Measurements from ENCODE around the gene USP35.

The USP35 gene

GRCh38 chr11:78200061-78200460 lies 11.3 kb downstream of the USP35 start:
- DNase-seq = no peak

DNA sequence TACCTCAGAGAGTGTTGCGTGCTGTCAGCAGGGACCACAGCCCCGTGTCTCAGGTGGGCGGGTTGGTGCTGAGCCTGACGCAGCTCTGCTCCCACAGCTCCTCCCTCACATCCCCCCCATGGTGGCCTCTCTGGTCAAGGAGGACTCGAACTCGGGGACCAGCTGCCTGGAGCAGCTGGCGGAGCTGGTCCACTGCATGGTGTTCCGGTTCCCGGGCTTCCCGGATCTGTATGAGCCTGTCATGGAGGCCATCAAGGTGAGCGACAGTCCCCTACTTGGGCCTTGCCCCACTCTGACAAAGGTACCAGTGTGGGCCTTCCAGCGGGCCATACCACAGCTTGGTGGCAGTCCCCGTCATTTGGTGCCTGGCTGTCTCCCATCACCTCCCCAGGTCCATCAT lies 11.8 kb downstream of the USP35 start:
- no peak for DNase-seq

- no peak for DNase-seq
Measured at GRCh38 chr11:78201096-78201818, 12.5 kb downstream of the USP35 start.

DNA sequence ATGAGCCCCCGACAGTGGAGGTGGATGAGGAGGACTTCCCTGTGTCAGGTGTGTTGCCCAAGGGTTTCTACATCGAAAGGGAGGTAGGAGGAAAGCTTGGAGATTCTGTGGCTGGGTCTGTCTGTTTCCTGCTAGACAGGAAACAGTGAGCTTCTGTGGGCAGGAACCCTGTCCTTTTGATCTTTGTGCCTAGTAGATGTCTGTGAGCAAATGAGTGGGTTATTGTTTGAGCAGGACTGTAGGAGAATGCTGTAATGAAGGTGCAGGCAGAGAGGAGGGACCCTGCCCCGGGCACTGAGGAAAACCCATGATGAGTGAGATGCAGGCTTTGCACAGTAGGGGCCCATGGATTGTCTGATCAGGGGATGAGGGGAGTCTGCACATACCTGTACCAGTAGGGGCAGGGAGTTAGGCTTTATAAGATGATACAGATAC lies 14.0 kb downstream of the USP35 start:
- no peak for DNase-seq

DNA sequence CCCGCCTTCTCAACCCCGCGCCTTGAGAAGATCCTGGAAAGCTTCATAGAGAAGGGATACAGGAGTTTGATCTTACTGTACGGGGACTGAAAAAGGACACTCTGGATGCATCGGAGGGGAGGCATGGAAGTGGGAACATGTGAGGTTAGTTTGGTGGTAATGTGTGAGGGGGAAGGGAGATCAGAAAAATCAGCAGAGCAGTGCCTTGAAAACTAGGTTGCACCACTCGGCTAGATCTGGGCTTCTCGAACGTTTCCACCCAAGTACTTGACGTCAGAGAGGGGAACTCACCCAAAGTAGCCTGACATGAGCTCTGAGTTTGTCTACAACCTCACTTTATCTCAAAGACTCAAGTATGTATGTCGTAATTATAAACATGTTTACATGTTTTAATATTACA lies 14.5 kb downstream of the USP35 start:
- peak; percentile 17 for DNase-seq

DNA sequence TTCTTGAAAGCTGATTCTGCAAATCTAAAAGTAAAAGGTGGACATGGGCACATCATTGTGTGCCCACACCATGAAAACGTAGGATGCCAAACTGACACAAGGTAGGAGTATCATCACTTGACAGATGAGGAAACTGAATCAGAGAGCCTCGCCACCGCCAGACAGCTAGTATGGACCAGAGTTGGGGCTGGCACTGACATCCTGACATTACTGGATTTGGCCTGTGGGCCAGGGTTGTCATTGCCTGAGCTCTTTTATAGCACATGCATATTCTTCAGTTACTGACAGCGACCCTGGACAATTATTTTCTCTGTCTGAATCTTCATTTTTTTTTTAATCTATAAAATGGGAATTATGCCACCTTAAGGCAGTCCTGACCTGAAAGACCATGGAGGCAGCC lies 16.5 kb downstream of the USP35 start:
- no peak for DNase-seq

GRCh38 chr11:78205691-78206090 lies 17.0 kb downstream of the USP35 start:
- DNase-seq = no peak

DNA sequence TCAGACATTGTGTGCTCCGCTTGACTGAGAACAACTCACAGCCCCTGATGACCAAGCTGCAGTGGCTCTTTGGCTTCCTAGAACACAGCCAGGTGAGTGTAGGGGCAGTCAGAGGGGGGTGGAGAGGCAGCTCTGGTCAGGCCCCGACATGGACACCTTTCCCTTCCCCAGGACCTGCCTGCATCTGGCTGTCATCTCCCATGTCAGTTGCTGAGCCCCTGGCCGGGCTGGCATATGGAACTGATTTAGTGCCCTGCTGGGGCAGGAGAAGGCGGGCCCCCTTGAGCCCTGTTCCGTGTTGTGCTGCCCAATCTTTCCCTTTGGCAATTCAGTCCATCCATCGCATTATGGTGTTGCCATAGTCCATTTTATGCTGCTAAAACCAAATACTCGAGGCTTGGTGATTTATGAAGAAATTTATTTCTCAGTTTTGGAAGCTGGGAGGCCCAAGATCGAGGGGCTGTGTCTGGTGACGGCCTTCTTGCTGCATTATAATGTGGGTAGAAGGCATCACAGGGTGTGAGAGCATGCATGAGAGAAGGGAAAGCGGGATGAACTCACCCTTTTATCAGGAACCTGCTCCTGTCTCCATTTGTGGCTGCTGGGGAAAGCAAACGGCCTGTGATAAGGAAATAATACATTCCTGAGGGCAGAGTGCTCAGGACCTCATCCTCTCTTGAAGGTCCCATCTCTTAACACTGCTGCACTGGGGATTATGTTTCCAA lies 19.0 kb downstream of the USP35 start:
- no peak for DNase-seq

DNA sequence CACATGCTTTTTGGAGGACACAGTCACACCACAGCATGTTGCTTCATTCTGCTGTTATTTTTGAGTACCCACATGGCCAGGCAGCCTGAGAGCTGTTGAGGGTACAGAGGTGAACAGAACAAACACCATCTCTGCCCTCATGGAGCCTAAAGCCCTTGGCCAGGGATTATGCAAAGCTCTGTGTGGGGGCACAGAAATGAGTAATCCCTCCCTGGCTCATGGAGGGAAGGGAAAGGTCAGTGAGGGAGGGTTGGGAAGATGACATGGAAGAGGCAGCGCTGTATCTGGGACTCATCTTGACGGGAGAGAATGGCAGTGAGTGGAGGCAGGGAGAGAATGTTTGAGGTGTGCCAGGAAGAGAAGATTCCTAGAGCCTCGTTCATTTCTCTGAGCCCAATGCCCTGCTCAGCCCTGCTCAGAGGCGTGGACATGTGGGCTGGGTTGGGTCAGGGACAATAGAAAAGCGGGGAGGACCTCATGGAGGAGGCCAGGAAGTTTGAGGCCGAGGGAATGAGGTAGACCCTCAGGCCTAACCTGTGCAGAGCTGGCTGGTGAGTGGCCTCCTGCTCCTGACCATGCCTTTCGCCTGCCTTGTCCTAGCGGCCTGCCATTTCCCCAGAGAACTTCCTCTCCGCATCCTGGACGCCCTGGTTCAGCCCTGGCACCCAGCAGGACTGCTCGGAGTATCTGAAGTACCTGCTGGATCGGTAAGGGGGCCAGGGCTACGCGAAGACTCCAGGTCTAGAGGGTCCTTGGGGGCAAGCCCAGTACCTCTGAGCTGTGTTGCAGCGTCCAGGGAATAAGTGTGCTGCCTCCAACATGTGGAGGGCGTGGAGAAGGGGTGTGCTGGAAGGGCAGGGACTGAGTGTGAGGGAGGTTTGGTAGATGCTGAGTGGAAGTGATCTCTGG lies 19.8 kb downstream of the USP35 start:
- no peak for DNase-seq

DNA sequence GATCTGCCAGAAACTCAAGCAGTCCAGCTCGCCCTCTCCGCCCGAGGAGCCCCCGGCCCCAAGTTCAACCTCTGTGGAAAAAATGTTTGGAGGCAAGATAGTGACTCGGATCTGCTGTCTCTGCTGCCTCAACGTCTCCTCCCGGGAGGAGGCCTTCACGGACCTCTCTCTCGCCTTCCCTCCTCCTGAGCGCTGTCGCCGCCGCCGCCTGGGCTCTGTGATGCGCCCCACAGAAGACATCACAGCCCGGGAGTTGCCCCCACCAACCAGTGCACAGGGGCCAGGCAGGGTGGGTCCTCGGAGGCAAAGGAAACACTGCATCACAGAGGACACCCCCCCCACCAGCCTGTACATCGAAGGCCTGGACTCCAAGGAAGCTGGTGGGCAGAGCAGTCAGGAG lies 20.8 kb downstream of the USP35 start:
- DNase-seq = no peak

DNA sequence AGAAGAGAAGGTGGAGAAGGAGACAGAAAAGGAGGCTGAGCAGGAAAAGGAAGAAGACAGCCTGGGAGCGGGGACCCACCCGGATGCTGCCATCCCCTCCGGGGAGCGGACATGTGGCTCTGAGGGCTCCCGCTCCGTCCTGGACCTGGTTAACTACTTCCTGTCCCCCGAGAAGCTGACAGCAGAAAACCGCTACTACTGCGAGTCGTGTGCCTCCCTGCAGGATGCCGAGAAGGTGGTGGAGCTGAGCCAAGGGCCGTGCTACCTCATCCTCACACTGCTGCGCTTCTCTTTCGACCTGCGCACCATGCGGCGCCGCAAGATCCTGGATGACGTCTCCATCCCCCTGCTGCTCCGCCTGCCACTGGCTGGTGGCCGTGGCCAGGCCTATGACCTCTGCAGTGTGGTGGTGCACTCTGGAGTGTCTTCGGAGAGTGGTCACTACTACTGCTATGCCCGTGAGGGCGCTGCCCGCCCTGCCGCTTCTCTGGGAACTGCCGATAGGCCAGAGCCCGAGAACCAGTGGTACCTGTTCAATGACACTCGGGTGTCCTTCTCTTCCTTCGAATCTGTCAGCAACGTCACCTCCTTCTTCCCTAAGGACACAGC lies 21.4 kb downstream of the USP35 start:
- DNase-seq = no peak

DNA sequence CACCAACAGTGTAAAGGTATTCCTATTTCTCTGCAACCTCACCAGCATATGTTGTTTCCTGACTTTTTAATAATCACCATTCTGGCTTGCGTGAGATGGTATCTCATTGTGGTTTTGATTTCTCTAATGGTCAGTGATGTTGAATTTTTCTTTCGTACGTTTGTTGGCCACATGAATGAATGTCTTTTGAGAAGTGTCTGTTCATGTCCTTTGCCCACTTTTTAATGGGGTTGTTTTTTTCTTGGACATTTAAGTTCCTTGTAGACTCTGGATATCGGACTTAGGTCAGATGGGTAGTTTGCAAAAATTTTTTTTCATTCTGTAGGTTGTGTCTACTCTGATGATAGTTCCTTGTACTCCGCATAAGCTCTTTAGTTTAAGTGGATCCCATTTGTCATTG lies 22.8 kb downstream of the USP35 start:
- no peak for DNase-seq

DNA sequence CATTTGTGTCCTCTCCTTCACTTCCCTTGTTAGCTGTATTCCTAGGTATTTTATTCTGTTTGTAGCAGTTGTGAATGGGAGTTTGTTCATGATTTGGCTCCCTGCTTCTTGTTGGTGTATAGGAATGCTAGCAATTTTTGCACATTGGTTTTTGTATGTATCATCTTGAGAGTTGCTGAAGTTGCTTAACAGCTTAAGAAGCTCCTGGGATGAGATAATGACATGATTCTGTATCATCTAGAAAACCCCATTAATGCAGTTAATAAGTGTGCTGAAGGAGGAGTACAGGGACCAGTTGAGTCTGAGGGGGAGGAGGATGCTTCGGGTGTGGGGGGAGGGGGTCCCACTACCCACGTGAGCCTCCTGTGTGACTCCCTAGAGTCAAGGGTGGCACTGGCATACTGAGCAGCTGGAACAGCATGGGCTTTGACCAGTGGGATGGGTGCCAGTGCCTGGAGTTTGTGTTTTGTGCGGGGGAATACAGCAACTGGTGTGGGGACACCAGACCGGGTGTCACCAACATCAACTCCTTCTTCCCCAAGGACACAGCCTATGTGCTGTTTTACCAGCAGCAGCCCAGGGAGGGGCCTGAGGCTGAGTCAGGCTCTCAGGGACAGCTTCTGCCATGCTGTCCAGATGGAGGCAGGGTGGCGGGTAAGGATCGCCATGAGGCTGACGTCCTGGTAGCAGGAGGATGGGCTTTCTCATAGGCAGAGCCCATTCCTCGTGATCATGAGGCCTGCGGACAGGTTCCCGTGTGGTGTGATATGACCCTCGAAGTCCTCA lies 24.1 kb downstream of the USP35 start:
- no peak for DNase-seq

- no peak for DNase-seq
Measured at GRCh38 chr11:78213526-78214330, 25.0 kb downstream of the USP35 start.

- DNase-seq = no peak
Measured at GRCh38 chr11:78214331-78215194, 25.8 kb downstream of the USP35 start.

DNA sequence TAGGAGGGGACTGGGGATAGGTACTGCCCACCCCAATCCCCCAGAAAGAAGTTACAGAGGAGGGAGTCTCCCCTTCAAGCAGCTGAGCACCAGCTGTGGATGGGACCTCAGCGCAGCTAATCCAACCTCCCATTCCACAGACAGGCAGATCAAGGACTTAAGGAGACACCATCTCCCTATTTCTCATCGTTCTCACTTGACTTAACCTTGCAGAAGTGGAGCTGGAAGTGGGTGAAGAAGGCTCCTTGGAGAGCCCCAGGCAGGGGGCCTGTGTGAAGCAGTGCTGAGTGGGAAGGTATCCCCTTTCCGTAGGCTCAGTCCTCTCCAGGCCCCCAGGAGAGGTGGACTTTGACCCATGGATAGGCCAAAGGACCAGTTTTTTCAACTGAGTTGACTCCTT lies 27.3 kb downstream of the USP35 start:
- no peak for DNase-seq

- no peak for DNase-seq
Measured at GRCh38 chr11:78216571-78217287, 28.0 kb downstream of the USP35 start.

- DNase-seq = no peak
Measured at GRCh38 chr11:78217650-78218541, 29.2 kb downstream of the USP35 start.

All from hematopoietic multipotent progenitor cell treated with erythropoietin and hydrocortisone succinate and interleukin-3 and kit ligand, for 6 days (in vitro differentiated cells).